K562 (cell line): Measurements from ENCODE around the gene OSCP1. TPM values are rescaled to one million over a fixed set of nuclear protein-coding genes. Genes with fewer than 3 reads are reported as not detected.
A peak's percentile ranks its signal among the peaks of the same experiment; 100 is the strongest.

Experiments
- ATAC-seq: fragments of 200-7000 bp; cut with Tn5 transposase; 3 replicates; pipeline ENCODE4 v1.9.1; 2020; ENCODE audit warnings: moderate library complexity
- BruUV-seq: library from RNA; stranded (reverse); fragments of 400-500 nt; replicated peaks from 2 replicates; lab custom pipeline; 2021; lab: Mats Ljungman, UMichigan
- CTCF ChIA-PET: fragments of 300-600 bp; formaldehyde crosslinking; extraction: SDS; loops from one replicate; lab custom pipeline; 2021; ENCODE audit warnings: low intra/inter-chr PET ratio; lab: Yijun Ruan, JAX
- POLR2A ChIA-PET: fragments of 300-600, 350-650 bp; sonication (Branson Sonifier 250); formaldehyde crosslinking; extraction: SDS; loops from one replicate; lab custom pipeline; 2021; ENCODE audit warnings: antibody characterized with exemption, inconsistent platforms; lab: Yijun Ruan, JAX
- DNase-seq, 4 experiments: peaks; one replicate each; pipeline versions ENCODE4 v3.0.0 to v3.0.0-alpha.2; 2011 to 2018; ENCODE audit warnings: low spot score in 3 of 4, mixed read lengths in 3 of 4; ENCODE audit errors: extremely low read depth in 1 of 4
- FAIRE-seq: peaks from 2 replicates; lab custom pipeline; 2011; peaks lifted over from hg19 to GRCh38; lab: Jason Lieb, UNC
- H2AFZ ChIP-seq: 2 replicates; pipeline ENCODE4 v1.6.0; 2011; ENCODE audit warnings: low read depth, low read length, control low read depth, inconsistent platforms
- H3K27ac ChIP-seq: fragments of 200-600 bp; 3 replicates; pipeline ENCODE4 v1.8.0; 2011; ENCODE audit warnings: low read depth, mild to moderate bottlenecking, control low read depth, inconsistent platforms, low read length, moderate library complexity, mixed read lengths; ENCODE audit errors: extremely low read depth
- H3K27me3 ChIP-seq, 2 experiments: fragments of 300-600 bp in 1 of 2; 2 replicates in 1 of 2; 3 replicates in 1 of 2; pipeline versions ENCODE4 v1.6.0 to v1.8.0; 2011; ENCODE audit warnings: inconsistent platforms in 2 of 2, low read length in 2 of 2, mild to moderate bottlenecking in 1 of 2, mixed read lengths in 1 of 2, moderate library complexity in 1 of 2; ENCODE audit not compliant: control insufficient read depth in 2 of 2, insufficient read depth in 2 of 2
- H3K36me3 ChIP-seq: fragments of 300-600 bp; 3 replicates; pipeline ENCODE4 v1.8.0; 2011; ENCODE audit warnings: mild to moderate bottlenecking, low read length, inconsistent platforms; ENCODE audit not compliant: control insufficient read depth, insufficient read depth
- H3K4me1 ChIP-seq, 2 experiments: fragments of 200-600 bp in 1 of 2; replicated peaks in 1 of 2; 2 replicates in 1 of 2; 3 replicates in 1 of 2; pipeline versions ENCODE4 v1.5.1 to v1.8.0; 2011; ENCODE audit warnings: inconsistent platforms in 2 of 2, low read length in 2 of 2, mild to moderate bottlenecking in 1 of 2, mixed read lengths in 1 of 2, moderate library complexity in 1 of 2; ENCODE audit not compliant: control insufficient read depth in 2 of 2, insufficient read depth in 2 of 2
- H3K4me2 ChIP-seq: 2 replicates; pipeline ENCODE4 v1.6.1; 2011; ENCODE audit warnings: low read length, control low read depth, inconsistent platforms, mixed read lengths; ENCODE audit not compliant: insufficient read depth
- H3K4me3 ChIP-seq: fragments of 200-600 bp; sonication (generic), shearing (Covaris generic); 2 replicates; pipeline ENCODE4 v1.5.1; 2016; ENCODE audit warnings: control low read depth, inconsistent platforms
- H3K79me2 ChIP-seq: fragments of 200-600 bp; 3 replicates; pipeline ENCODE4 v1.8.0; 2011; ENCODE audit warnings: low read length, inconsistent platforms; ENCODE audit not compliant: control insufficient read depth, insufficient read depth
- H3K9ac ChIP-seq, 2 experiments: 2 replicates each; pipeline versions ENCODE4 v1.6.0 to v1.6.1; 2011; ENCODE audit warnings: low read depth in 2 of 2, low read length in 2 of 2, control low read depth in 1 of 2, inconsistent platforms in 1 of 2, mild to moderate bottlenecking in 1 of 2, mixed read lengths in 1 of 2; ENCODE audit not compliant: insufficient read depth in 1 of 2
- H3K9me1 ChIP-seq: one replicate; pipeline ENCODE4 v1.6.0; 2011; ENCODE audit warnings: inconsistent platforms, mild to moderate bottlenecking, low read length, moderate library complexity; ENCODE audit not compliant: control insufficient read depth, insufficient read depth
- H3K9me3 ChIP-seq: replicated peaks from 2 replicates; pipeline ENCODE4 v1.5.1; 2011; ENCODE audit warnings: low read depth, low read length, inconsistent platforms; ENCODE audit not compliant: control insufficient read depth, insufficient read depth
- H4K20me1 ChIP-seq: replicated peaks from 2 replicates; pipeline ENCODE4 v1.6.1; 2011; ENCODE audit warnings: low read length, inconsistent platforms, mixed read lengths; ENCODE audit not compliant: control insufficient read depth, insufficient read depth
- EP400 ChIP-seq: fragments of 450-650 bp; IDR thresholded peaks from 2 replicates; pipeline ENCODE4 v1.6.1; 2017; ENCODE audit warnings: antibody characterized with exemption, mild to moderate bottlenecking, moderate library complexity
- FOXK2 ChIP-seq, 2 experiments: fragments of 450-650 bp; IDR thresholded peaks in 1 of 2; conservative IDR thresholded peaks in 1 of 2; 2 replicates each; pipeline ENCODE4 v1.6.1; 2016; ENCODE audit warnings: low read depth in 2 of 2, mild to moderate bottlenecking in 1 of 2
- HLTF ChIP-seq: fragments of 450-650 bp; IDR thresholded peaks from 2 replicates; pipeline ENCODE4 v1.6.1; 2016
- JUND ChIP-seq, 2 experiments: IDR thresholded peaks; 2 replicates in 1 of 2; 3 replicates in 1 of 2; pipeline ENCODE4 v1.6.1; 2011; ENCODE audit warnings: borderline replicate concordance in 2 of 2, low read depth in 2 of 2, low read length in 2 of 2, improper control_type of control experiment in 1 of 2, missing biosample characterization in 1 of 2, missing genetic modification characterization in 1 of 2, missing genetic modification reagents in 1 of 2
- TBP ChIP-seq: optimal IDR thresholded peaks from 2 replicates; pipeline ENCODE3; 2011; ENCODE audit warnings: low read depth, low read length, improper control_type of control experiment
- XRCC5 ChIP-seq: fragments of 200-400 bp; formaldehyde crosslinking; IDR thresholded peaks from 2 replicates; pipeline ENCODE4 v1.6.1; 2017; ENCODE audit warnings: low read depth, mild to moderate bottlenecking, low read length
- ZSCAN29 ChIP-seq: fragments of 450-650 bp; IDR thresholded peaks from 2 replicates; pipeline ENCODE4 v1.6.1; 2017
- WGBS: fragments of 100-300 bp; shearing (Covaris generic); methylation state at CpG from one replicate; pipeline ENCODE4 v1.1.6; 2016; ENCODE audit warnings: low coverage, mixed read lengths; ENCODE audit not compliant: insufficient coverage; ENCODE audit errors: missing lambda C conversion rate; 5-methylcytosine and 5-hydroxymethylcytosine counted together
- in situ Hi-C: fragments of 300-500 bp; cut with MboI; formaldehyde crosslinking; loops from 4 replicates; pipeline ENCODE4 v1.15.0; 2018; ENCODE audit warnings: inconsistent platforms, mixed read lengths
- intact Hi-C: fragments of 100-400 bp; cut with micrococcal nuclease; formaldehyde crosslinking; loops from 2 replicates; pipeline ENCODE4 v1.14.2; 2022
- polyA plus RNA-seq, 8 experiments: library from polyadenylated mRNA; depleted of rRNA in 4 of 8; stranded (reverse) in 5 of 8; unstranded in 3 of 8; fragments of >200 nt; fragmentation: Nextera tagmentation in 2 of 8; fragmentation: Illumina TruSeq in 1 of 8; extraction: Ambion mirVana in 2 of 8; extraction: Trizol in 1 of 8; gene quantifications; 2 replicates each; pipeline versions ENCODE4 v1.2.1 to v1.2.3, GENCODE V29; 2011 to 2014; ENCODE audit warnings: inconsistent platforms in 1 of 8, missing spikeins in 1 of 8
- total RNA-seq, 7 experiments: library from RNA; depleted of rRNA in 6 of 7; stranded (reverse); fragments of >200 nt in 6 of 7; fragmentation: Illumina TruSeq in 2 of 7; extraction: Trizol in 2 of 7; gene quantifications; 2 replicates each; pipeline versions ENCODE4 v1.2.1 to v1.2.3, GENCODE V29; 2011 to 2021; ENCODE audit warnings: low replicate concordance in 1 of 7
- TF ChIP-seq, protein P1 (sequence below), 3 experiments: IDR thresholded peaks in 2 of 3; conservative IDR thresholded peaks in 1 of 3; 2 replicates each; pipeline ENCODE4 v1.5.1; 2011 to 2012; ENCODE audit warnings: low read length in 3 of 3, mild to moderate bottlenecking in 3 of 3, control low read depth in 2 of 3, improper control_type of control experiment in 1 of 3, inconsistent platforms in 1 of 3, low read depth in 1 of 3, mixed read lengths in 1 of 3, moderate library complexity in 1 of 3; ENCODE audit not compliant: insufficient read depth in 2 of 3
- TF ChIP-seq, protein P2 (sequence below): fragments of 250-450 bp; sonication (Bioruptor Pico); IDR thresholded peaks from 2 replicates; pipeline ENCODE4 v1.5.0; 2021
- TF ChIP-seq, protein P3 (sequence below): fragments of 450-650 bp; IDR thresholded peaks from 2 replicates; pipeline ENCODE4 v1.6.1; 2017; ENCODE audit warnings: antibody characterized with exemption, mild to moderate bottlenecking
- TF ChIP-seq, protein P4 (sequence below): sonication (generic); formaldehyde crosslinking; IDR thresholded peaks from 2 replicates; pipeline ENCODE4 v1.8.0; 2022; ENCODE audit warnings: mild to moderate bottlenecking, low read depth, missing genetic modification reagents

OSCP1 gene
- total and polyA plus RNA-seq, 9 of the 15 experiments (the other 6 are each of a cell fraction or from before 2014, with no cell fraction given), result 0.15 to 0.40 (median 0.33) TPM; not detected in 5

DNA sequence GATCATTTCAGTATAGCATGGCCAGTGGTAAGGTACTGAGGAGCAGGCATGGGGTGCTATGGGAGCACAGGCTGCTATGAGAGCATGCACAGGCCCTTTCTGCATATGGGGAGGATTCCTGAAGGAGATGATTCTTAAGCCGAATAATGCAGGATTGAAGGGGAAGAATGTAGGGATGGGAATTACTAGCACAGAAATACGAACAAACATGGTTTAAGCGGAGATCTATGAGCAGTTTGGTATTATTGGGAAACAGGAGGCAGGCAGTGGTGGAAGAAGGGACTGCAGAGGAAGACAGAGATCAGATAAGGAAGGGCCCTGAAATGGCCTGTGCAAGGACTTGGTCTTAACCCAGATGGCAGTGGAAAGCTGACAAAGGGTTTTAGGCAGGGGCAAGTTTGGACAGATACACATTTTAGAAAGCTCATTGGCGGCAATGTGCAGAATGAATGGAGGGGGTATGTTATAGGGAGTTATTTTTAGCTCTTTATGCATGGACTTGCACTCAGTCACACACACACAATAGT lies 1.7 kb downstream of the OSCP1 start:
- in situ Hi-C loops, result no loop called here
- Histone ChIP-seq H3K27me3 (no peaks in the 10 kb centered on the region), H3K9me3 (no peaks in the 10 kb centered on the region), H3K36me3 (no peaks in the 10 kb centered on the region; the same call in 2 of the 3 replicates), H3K27ac (no peak overlapping the region; the same call in 2 of the 3 replicates), H3K4me1 (peaks cover 14 to 22% of the 10 kb centered on the region in 2 experiments), H3K79me2 (no peaks in the 10 kb centered on the region), H3K9me1 (no peaks in the 10 kb centered on the region), H3K4me3 (no peak overlapping the region), H3K4me2 (peak overlapping the region; percentile 53; the same call in 1 of the 2 replicates), H3K9ac (no peak overlapping the region), H4K20me1 (no peaks in the 10 kb centered on the region), H2AFZ (peak overlapping the region; percentile 92)
- 21% methylated on average over 4 of the region's 4 CpGs for WGBS
- BruUV-seq, result no TSS peak
- ATAC-seq (peak; percentile 91), DNase-seq (peak; percentile 70 to 83 (median 74)), FAIRE-seq (peak; percentile 82)
- CTCF ChIA-PET, result interaction anchor here (0.5 kb wide), 1 partner anchor 29 kb away, joined by 3 read pairs; no protein-coding TSS in a partner anchor
- POLR2A ChIA-PET, result interaction anchor here (0.7 to 1.7 kb wide), 4 partner anchors 10 to 61 kb away, joined by 3 to 5 read pairs (median 4); partner anchors contain the start of gene MRPS15
- intact Hi-C loops, result loop anchor here (10.0 kb wide), 1 partner anchor 96 kb away; no protein-coding TSS in a partner anchor
- TF ChIP-seq XRCC5, result no peak
- TF ChIP-seq JUND (IDR thresholded peaks at IDR 0.05; ENCODE audit: borderline replicate concordance, low read depth, low read length), result no peak
- peak; percentile 46; the same call in 1 of the 3 replicates for TF ChIP-seq JUND (tag; IDR thresholded peaks at IDR 0.05; ENCODE audit: borderline replicate concordance, low read depth, low read length)
- no peak for TF ChIP-seq FOXK2 (conservative IDR thresholded peaks at IDR 0.05 in 1 of 2, IDR thresholded peaks at IDR 0.05 in 1 of 2; ENCODE audit: low read depth in 2 of 2)
- TF ChIP-seq HLTF, result peak; percentile 52; the same call in 1 of the 2 replicates
- TF ChIP-seq, protein P1, sequence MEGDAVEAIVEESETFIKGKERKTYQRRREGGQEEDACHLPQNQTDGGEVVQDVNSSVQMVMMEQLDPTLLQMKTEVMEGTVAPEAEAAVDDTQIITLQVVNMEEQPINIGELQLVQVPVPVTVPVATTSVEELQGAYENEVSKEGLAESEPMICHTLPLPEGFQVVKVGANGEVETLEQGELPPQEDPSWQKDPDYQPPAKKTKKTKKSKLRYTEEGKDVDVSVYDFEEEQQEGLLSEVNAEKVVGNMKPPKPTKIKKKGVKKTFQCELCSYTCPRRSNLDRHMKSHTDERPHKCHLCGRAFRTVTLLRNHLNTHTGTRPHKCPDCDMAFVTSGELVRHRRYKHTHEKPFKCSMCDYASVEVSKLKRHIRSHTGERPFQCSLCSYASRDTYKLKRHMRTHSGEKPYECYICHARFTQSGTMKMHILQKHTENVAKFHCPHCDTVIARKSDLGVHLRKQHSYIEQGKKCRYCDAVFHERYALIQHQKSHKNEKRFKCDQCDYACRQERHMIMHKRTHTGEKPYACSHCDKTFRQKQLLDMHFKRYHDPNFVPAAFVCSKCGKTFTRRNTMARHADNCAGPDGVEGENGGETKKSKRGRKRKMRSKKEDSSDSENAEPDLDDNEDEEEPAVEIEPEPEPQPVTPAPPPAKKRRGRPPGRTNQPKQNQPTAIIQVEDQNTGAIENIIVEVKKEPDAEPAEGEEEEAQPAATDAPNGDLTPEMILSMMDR (IDR thresholded peaks at IDR 0.05 in 2 of 3, conservative IDR thresholded peaks at IDR 0.05 in 1 of 3; ENCODE audit: insufficient read depth in 2 of 3, low read depth in 1 of 3, low read length in 3 of 3), result peak; percentile 36 to 55 (median 39); a peak in 3 of 6 replicates
- TF ChIP-seq, protein P2, sequence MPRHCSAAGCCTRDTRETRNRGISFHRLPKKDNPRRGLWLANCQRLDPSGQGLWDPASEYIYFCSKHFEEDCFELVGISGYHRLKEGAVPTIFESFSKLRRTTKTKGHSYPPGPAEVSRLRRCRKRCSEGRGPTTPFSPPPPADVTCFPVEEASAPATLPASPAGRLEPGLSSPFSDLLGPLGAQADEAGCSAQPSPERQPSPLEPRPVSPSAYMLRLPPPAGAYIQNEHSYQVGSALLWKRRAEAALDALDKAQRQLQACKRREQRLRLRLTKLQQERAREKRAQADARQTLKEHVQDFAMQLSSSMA (CRISPR knock-in tag), result 0 out of 2 replicates have a peak, but pooled peaks have one; percentile 22
- TF ChIP-seq EP400, result peak; percentile 26; the same call in 1 of the 2 replicates
- TF ChIP-seq ZSCAN29, result no peak
- peak; percentile 73 for TF ChIP-seq TBP
- TF ChIP-seq, protein P3, sequence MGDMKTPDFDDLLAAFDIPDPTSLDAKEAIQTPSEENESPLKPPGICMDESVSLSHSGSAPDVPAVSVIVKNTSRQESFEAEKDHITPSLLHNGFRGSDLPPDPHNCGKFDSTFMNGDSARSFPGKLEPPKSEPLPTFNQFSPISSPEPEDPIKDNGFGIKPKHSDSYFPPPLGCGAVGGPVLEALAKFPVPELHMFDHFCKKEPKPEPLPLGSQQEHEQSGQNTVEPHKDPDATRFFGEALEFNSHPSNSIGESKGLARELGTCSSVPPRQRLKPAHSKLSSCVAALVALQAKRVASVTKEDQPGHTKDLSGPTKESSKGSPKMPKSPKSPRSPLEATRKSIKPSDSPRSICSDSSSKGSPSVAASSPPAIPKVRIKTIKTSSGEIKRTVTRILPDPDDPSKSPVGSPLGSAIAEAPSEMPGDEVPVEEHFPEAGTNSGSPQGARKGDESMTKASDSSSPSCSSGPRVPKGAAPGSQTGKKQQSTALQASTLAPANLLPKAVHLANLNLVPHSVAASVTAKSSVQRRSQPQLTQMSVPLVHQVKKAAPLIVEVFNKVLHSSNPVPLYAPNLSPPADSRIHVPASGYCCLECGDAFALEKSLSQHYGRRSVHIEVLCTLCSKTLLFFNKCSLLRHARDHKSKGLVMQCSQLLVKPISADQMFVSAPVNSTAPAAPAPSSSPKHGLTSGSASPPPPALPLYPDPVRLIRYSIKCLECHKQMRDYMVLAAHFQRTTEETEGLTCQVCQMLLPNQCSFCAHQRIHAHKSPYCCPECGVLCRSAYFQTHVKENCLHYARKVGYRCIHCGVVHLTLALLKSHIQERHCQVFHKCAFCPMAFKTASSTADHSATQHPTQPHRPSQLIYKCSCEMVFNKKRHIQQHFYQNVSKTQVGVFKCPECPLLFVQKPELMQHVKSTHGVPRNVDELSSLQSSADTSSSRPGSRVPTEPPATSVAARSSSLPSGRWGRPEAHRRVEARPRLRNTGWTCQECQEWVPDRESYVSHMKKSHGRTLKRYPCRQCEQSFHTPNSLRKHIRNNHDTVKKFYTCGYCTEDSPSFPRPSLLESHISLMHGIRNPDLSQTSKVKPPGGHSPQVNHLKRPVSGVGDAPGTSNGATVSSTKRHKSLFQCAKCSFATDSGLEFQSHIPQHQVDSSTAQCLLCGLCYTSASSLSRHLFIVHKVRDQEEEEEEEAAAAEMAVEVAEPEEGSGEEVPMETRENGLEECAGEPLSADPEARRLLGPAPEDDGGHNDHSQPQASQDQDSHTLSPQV, result 0 out of 2 replicates have a peak, but pooled peaks have one; percentile 13
- TF ChIP-seq, protein P4, sequence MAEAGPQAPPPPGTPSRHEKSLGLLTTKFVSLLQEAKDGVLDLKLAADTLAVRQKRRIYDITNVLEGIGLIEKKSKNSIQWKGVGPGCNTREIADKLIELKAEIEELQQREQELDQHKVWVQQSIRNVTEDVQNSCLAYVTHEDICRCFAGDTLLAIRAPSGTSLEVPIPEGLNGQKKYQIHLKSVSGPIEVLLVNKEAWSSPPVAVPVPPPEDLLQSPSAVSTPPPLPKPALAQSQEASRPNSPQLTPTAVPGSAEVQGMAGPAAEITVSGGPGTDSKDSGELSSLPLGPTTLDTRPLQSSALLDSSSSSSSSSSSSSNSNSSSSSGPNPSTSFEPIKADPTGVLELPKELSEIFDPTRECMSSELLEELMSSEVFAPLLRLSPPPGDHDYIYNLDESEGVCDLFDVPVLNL, result no peak
